ENCODE data around the gene ASRGL1.
A peak's percentile ranks its signal among the peaks of the same experiment; 100 is the strongest.

Gene ASRGL1

GRCh38 chr11:62413060-62413696 is 75.9 kb downstream of the ASRGL1 start:
- Histone ChIP-seq H3K4me3 (no peak overlapping the region), H3K4me2 (no peak overlapping the region), H3K27ac (no peak overlapping the region), H3K36me3 (peaks cover 0 to 27% (median 0%) of the 10 kb centered on the region in 11 experiments; a peak in 6 of 22 replicates), H3K9me3 (replicated peaks in 1 of 11) (no peaks in the 10 kb centered on the region), H4K20me1 (peaks cover 0 to 9% (median 0%) of the 10 kb centered on the region in 11 experiments; a peak in 3 of 22 replicates), H3K9ac (no peak overlapping the region), H3K4me1 (peaks cover 0 to 29% (median 6%) of the 10 kb centered on the region in 10 experiments; a peak in 11 of 20 replicates), H3K27me3 (no peaks in the 10 kb centered on the region)
- TF ChIP-seq Cebpa-rat (IDR thresholded peaks at IDR 0.05): no peak

GRCh38 chr11:62416596-62416995 is 79.3 kb downstream of the ASRGL1 start:
- Histone ChIP-seq H3K4me1 (peaks cover 0 to 58% (median 9%) of the 10 kb centered on the region in 10 experiments; a peak in 11 of 20 replicates), H3K36me3 (peaks cover 0 to 20% (median 0%) of the 10 kb centered on the region in 11 experiments; a peak in 6 of 22 replicates), H3K27me3 (no peaks in the 10 kb centered on the region), H3K27ac (no peak overlapping the region), H3K4me2 (no peak overlapping the region), H3K9me3 (replicated peaks in 1 of 11) (no peaks in the 10 kb centered on the region), H3K4me3 (no peak overlapping the region), H3K9ac (no peak overlapping the region; a peak in 1 of 22 replicates), H4K20me1 (peaks cover 0 to 17% (median 0%) of the 10 kb centered on the region in 11 experiments; a peak in 3 of 22 replicates)
- no peak for TF ChIP-seq Cebpa-rat (IDR thresholded peaks at IDR 0.05)

- TF ChIP-seq Cebpa-rat (IDR thresholded peaks at IDR 0.05): no peak
- peak overlapping the region in 1 of 11 experiments; percentile 64; a peak in 1 of 22 replicates for H3K4me2 ChIP-seq
- H4K20me1 ChIP-seq: peaks cover 0 to 22% (median 0%) of the 10 kb centered on the region in 11 experiments; a peak in 3 of 22 replicates
- H3K27ac ChIP-seq: no peak overlapping the region
- H3K27me3 ChIP-seq: no peaks in the 10 kb centered on the region
- peaks cover 0 to 73% (median 16%) of the 10 kb centered on the region in 10 experiments; a peak in 11 of 20 replicates for H3K4me1 ChIP-seq
- no peak overlapping the region for H3K4me3 ChIP-seq
- H3K9me3 ChIP-seq (replicated peaks in 1 of 11): no peaks in the 10 kb centered on the region
- no peak overlapping the region for H3K9ac ChIP-seq
- H3K36me3 ChIP-seq: peaks cover 0 to 16% (median 0%) of the 10 kb centered on the region in 11 experiments; a peak in 5 of 22 replicates
These were observed 80.9 kb downstream of the ASRGL1 start for GRCh38 chr11:62418136-62418535.

GRCh38 chr11:62418733-62419132 is 81.5 kb downstream of the ASRGL1 start, which contains the start of gene SCGB1A1:
Gene SCGB1A1 (plus strand): TSS chr11:62419033. CDS start chr11:62419096, 63 bp downstream.
- Histone ChIP-seq H3K27ac (no peak within 1 kb of the TSS; a peak in 1 of 22 replicates), H3K9ac (no peak within 1 kb of the TSS)

GRCh38 chr11:62419314-62419929 is 82.2 kb downstream of the ASRGL1 start:
- Histone ChIP-seq H3K9me3 (replicated peaks in 1 of 11) (no peaks in the 10 kb centered on the region), H4K20me1 (peaks cover 0 to 17% (median 0%) of the 10 kb centered on the region in 11 experiments; a peak in 1 of 22 replicates), H3K9ac (no peak overlapping the region), H3K36me3 (peaks cover 0 to 16% (median 0%) of the 10 kb centered on the region in 11 experiments; a peak in 4 of 22 replicates), H3K27ac (no peak overlapping the region; a peak in 1 of 22 replicates), H3K4me2 (peak overlapping the region in 4 of 11 experiments; percentile 1 to 64 (median 32); a peak in 6 of 22 replicates), H3K4me1 (peaks cover 0 to 73% (median 22%) of the 10 kb centered on the region in 10 experiments; a peak in 11 of 20 replicates), H3K4me3 (no peak overlapping the region), H3K27me3 (no peaks in the 10 kb centered on the region)
- no peak for TF ChIP-seq Cebpa-rat (IDR thresholded peaks at IDR 0.05)

More at GRCh38 chr11:62418733-62419132, 81.5 kb downstream of the ASRGL1 start, which contains the start of gene SCGB1A1:
- Histone ChIP-seq H3K9me3 (replicated peaks in 1 of 11) (no peaks in the 10 kb centered on the region), H3K4me1 (peaks cover 0 to 75% (median 19%) of the 10 kb centered on the region in 10 experiments; a peak in 11 of 20 replicates), H3K27me3 (no peaks in the 10 kb centered on the region), H3K4me3 (no peak within 1 kb of the TSS), H3K36me3 (peaks cover 0 to 16% (median 0%) of the 10 kb centered on the region in 11 experiments; a peak in 5 of 22 replicates), H3K4me2 (peak within 1 kb of the TSS in 4 of 11 experiments; percentile 1 to 64 (median 32); a peak in 6 of 22 replicates), H4K20me1 (peaks cover 0 to 17% (median 0%) of the 10 kb centered on the region in 11 experiments; a peak in 3 of 22 replicates)
- no peak for TF ChIP-seq Cebpa-rat (IDR thresholded peaks at IDR 0.05)

- H3K27ac ChIP-seq: no peak overlapping the region; a peak in 1 of 22 replicates
- no peaks in the 10 kb centered on the region for H3K9me3 ChIP-seq (replicated peaks in 1 of 11)
- TF ChIP-seq Cebpa-rat (IDR thresholded peaks at IDR 0.05): no peak
- peak overlapping the region in 4 of 11 experiments; percentile 1 to 64 (median 32); a peak in 5 of 22 replicates for H3K4me2 ChIP-seq
- no peaks in the 10 kb centered on the region for H3K27me3 ChIP-seq
- peaks cover 0 to 16% (median 0%) of the 10 kb centered on the region in 11 experiments; a peak in 4 of 22 replicates for H3K36me3 ChIP-seq
- peaks cover 0 to 17% (median 0%) of the 10 kb centered on the region in 11 experiments; a peak in 1 of 22 replicates for H4K20me1 ChIP-seq
- H3K9ac ChIP-seq: no peak overlapping the region
- peaks cover 0 to 73% (median 21%) of the 10 kb centered on the region in 10 experiments; a peak in 11 of 20 replicates for H3K4me1 ChIP-seq
- H3K4me3 ChIP-seq: no peak overlapping the region
These were observed 82.7 kb downstream of the ASRGL1 start for GRCh38 chr11:62419943-62420342.

- Histone ChIP-seq H3K4me1 (peaks cover 0 to 75% (median 26%) of the 10 kb centered on the region in 10 experiments; a peak in 14 of 20 replicates), H3K4me2 (peak overlapping the region in 5 of 11 experiments; percentile 40 to 97 (median 87); a peak in 8 of 22 replicates), H4K20me1 (peaks cover 0 to 17% (median 0%) of the 10 kb centered on the region in 11 experiments; a peak in 1 of 22 replicates), H3K9ac (0 out of 22 replicates have a peak overlapping the region, but pooled peaks of 1 of the 11 experiments have one; percentile 12), H3K27me3 (no peaks in the 10 kb centered on the region), H3K36me3 (peaks cover 0 to 16% (median 0%) of the 10 kb centered on the region in 11 experiments; a peak in 4 of 22 replicates), H3K9me3 (replicated peaks in 1 of 11) (no peaks in the 10 kb centered on the region), H3K4me3 (no peak overlapping the region), H3K27ac (no peak overlapping the region)
- no peak for TF ChIP-seq Cebpa-rat (IDR thresholded peaks at IDR 0.05)
These were observed 83.6 kb downstream of the ASRGL1 start for GRCh38 chr11:62420882-62421281.

GRCh38 chr11:62421996-62422395 is 84.7 kb downstream of the ASRGL1 start:
- H4K20me1 ChIP-seq: peaks cover 0 to 17% (median 0%) of the 10 kb centered on the region in 11 experiments; a peak in 1 of 22 replicates
- peaks cover 0 to 8% (median 0%) of the 10 kb centered on the region in 11 experiments; a peak in 3 of 22 replicates for H3K36me3 ChIP-seq
- no peak for TF ChIP-seq Cebpa-rat (IDR thresholded peaks at IDR 0.05)
- H3K27ac ChIP-seq: 0 out of 22 replicates have a peak overlapping the region, but pooled peaks of 1 of the 11 experiments have one; percentile 12
- no peak overlapping the region for H3K4me3 ChIP-seq
- H3K9ac ChIP-seq: peak overlapping the region in 6 of 11 experiments; percentile 3 to 55 (median 22); a peak in 4 of 22 replicates
- H3K27me3 ChIP-seq: no peaks in the 10 kb centered on the region
- H3K9me3 ChIP-seq (replicated peaks in 1 of 11): no peaks in the 10 kb centered on the region
- peak overlapping the region in 5 of 11 experiments; percentile 40 to 97 (median 87); a peak in 10 of 22 replicates for H3K4me2 ChIP-seq
- H3K4me1 ChIP-seq: peaks cover 8 to 83% (median 37%) of the 10 kb centered on the region in 10 experiments

Measured in BLaER1 treated with 17β-estradiol and CSF1 and Interleukin-3, amounts not matched to agents 10 nM and 100 nM (cell line).